CD1c-positive myeloid dendritic cell (primary cell): ENCODE results near the gene ADAMTS12.

Experiments used
- DNase-seq: peaks from one replicate; pipeline ENCODE4 v3.0.0-alpha.2; 2016; ENCODE audit errors: extremely low spot score

Gene ADAMTS12

GRCh38 chr5:33806738-33807442 lies 84.9 kb downstream of the ADAMTS12 start:
- no peak for DNase-seq

DNA sequence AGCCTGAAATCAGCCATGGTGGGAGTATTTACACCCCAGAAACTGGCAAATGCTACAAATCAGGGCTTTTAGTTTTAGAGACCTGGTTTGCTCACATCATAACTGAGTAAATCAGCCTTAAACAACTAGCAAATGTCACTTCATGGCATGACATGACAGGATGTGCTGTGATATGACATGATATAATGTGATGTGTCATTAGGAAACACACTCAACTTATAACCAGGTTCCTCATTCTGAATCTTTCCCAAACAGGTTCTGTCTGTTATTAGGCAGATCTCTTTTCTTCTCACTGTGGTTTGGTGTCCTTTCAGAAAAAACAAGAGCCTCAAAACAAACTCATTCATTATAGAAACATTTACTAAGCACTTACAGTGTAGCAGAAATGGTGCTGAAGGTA lies 90.5 kb downstream of the ADAMTS12 start:
- no peak for DNase-seq

- no peak for DNase-seq
Measured at GRCh38 chr5:33800241-33800950, 91.4 kb downstream of the ADAMTS12 start.

DNA sequence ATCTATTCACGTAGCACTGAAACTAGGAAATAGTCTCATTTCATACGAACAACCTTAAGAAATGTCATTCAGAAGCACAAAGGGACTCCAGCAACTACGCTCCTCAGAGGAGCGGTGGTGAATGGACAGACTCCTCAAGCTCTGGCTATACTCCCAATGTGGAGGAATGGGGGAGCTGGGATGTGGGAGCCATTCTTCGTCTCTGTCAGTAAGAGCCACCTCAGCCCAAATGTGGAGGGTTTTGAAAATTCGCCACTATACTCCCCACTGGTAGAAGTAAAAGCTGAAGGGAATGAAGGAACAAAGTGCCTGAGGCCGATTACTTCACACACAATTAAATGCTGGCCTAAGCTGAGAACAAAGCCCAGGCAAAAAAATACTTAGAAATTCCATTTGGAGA lies 96.3 kb downstream of the ADAMTS12 start:
- no peak for DNase-seq

GRCh38 chr5:33794550-33795181 lies 97.1 kb downstream of the ADAMTS12 start:
- DNase-seq: no peak

GRCh38 chr5:33793836-33794549 lies 97.8 kb downstream of the ADAMTS12 start:
- no peak for DNase-seq

- no peak for DNase-seq
Measured at GRCh38 chr5:33793276-33793675, 98.5 kb downstream of the ADAMTS12 start.

DNA sequence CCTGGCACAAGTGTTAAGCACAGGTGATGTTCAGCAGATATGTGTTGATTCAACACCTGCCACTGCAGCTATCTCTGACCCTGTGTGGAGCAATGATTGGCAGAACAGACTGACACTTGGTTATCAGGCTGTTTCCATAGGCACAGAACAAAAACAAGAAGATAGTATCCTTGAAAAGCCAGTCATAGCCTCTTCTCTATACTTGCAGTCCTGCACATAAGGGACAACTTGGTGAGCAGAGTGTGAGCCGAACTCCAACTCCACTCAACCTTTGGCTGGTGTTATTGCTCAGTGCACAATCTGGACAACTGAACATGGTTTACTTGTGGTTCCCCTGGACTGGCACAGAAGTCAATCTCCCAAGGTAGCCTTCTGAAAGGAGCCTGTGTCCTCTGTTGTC lies 99.2 kb downstream of the ADAMTS12 start:
- no peak for DNase-seq

GRCh38 chr5:33789567-33789957 lies 102.2 kb downstream of the ADAMTS12 start:
- DNase-seq: no peak

DNA sequence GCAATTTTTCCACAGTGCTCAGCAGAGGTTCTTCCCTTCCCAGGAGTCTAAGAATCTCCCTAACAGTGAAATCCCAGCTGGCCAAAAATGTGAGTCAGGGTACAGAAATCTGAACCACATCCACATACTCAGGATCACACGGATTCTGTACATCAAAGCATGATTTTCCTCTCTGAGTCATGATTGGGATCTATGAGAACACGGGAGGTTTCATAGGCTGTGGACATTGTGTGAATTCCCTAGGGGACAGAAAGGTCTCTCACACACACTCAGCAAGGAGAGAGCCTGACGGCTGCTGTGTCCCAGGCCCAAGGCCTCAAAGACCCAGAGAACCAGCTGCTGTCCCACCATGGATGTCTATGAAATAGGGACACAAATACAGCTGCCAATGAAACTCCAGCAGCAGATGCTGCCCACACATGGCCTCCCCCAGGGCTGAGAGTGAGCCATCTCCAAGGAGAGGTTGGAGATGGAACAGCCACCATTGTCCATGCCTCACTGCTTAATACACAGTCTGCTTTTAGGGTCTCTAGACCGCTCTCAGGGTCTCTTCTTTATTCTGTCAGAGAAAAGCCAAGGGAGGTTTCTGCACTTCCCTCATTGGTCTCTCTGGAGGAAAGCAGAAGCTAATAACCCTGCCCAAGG lies 102.7 kb downstream of the ADAMTS12 start:
- no peak for DNase-seq

GRCh38 chr5:33785571-33785970 lies 106.2 kb downstream of the ADAMTS12 start:
- DNase-seq: no peak

- DNase-seq: no peak
Measured at GRCh38 chr5:33781286-33781685, 110.5 kb downstream of the ADAMTS12 start.

DNA sequence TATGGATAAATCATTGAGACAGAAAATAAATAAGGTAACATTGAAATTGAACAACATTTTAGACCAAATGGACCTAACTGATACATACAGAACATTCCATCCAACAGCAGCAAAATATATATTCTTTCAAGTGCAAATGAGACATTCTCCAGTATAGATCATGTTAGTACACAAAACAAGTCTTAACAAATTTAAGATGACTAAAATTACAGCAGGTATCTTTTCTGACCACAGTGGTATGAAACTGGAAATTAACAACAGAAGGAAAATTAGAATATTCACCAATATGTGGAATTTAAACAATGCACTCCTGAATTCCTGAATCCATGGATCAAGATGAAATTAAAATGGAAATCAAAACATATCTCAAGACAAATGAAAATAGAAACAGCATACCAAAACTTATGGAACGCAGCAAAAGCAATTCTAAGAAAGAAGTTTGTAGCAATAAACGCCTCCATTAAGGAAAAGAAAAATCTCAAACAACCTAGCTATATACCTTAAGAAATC lies 115.6 kb downstream of the ADAMTS12 start:
- DNase-seq: no peak

- DNase-seq: no peak
Measured at GRCh38 chr5:33774341-33774740, 117.4 kb downstream of the ADAMTS12 start.

- no peak for DNase-seq
Measured at GRCh38 chr5:33772380-33772897, 119.4 kb downstream of the ADAMTS12 start.

DNA sequence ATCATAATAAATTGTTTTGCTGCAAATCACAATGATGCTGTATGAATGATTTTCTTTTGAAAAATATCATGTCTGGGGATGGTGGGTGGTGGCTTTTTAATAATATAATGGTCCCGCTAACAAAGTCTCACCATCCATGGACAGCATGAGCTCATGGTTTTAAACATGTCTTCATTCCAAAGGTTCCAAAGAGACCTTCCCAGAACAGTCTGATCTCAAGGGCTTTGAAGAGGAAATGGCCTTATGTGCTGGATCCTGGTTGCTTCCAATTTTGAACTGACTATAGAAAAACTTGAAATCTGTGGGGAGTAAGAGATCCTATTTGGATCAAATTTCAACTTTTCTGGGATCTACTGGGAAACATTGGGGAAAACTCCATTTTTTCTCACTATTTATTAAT lies 121.8 kb downstream of the ADAMTS12 start:
- no peak for DNase-seq

GRCh38 chr5:33769196-33769595 lies 122.6 kb downstream of the ADAMTS12 start:
- no peak for DNase-seq

GRCh38 chr5:33766023-33766422 lies 125.8 kb downstream of the ADAMTS12 start:
- no peak for DNase-seq

GRCh38 chr5:33764786-33765185 lies 127.0 kb downstream of the ADAMTS12 start:
- DNase-seq: no peak

DNA sequence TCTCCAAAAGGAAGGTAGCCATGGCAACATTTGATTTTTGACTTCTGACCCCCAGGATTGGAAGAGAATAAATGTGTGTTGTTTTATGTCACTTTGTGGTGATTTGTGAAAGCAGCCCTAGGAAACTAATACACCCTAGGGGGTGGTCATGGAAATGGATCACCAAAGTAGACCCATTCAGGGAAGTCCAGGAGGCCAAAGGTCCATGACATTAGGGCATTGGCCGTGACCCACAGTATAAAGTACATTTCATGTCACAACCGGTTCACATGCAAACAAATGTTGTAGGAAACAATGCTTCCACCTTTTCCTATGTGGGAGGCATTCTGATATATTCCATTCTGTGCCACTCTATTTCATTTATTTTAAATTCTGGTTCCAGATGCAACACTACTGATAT lies 128.4 kb downstream of the ADAMTS12 start:
- no peak for DNase-seq

DNA sequence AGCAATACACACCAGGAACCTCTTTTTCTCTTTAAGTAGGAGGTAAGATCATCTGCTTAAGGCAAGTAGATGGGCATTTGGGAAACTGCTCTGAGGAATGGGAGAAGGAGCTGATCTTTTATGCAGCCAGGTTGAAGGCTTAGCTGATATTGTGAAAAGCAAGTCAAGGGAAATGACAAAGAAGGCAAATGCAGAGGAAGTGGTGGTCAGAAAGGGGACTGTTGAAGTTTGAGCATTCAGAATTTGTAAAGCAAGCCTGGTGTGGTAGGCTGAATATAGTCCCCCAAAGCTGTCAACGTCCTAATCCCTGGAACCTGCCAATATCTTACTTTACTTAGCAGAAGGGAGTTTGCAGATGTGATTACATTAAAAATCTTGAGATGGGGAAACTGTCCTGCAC lies 128.9 kb downstream of the ADAMTS12 start:
- no peak for DNase-seq
